MG63 (cell line): ENCODE measurements around the gene HSD17B2. TPM values are rescaled to one million over a fixed set of nuclear protein-coding genes. Genes with fewer than 3 reads are reported as not detected.
"Not testable (repeated sequence)": the region's sequence is repeated elsewhere in the genome, so short reads cannot be mapped to it uniquely, and the experiment has no call there.

Experiments
- DNase-seq: peaks from one replicate; pipeline ENCODE4 v3.0.0-alpha.2; 2020
- H3K27me3 ChIP-seq: fragments of 250-450 bp; sonication (Bioruptor Pico); 2 replicates; pipeline ENCODE4 v1.5.1; 2020; ENCODE audit warnings: mild to moderate bottlenecking, moderate library complexity
- H3K36me3 ChIP-seq: fragments of 250-450 bp; sonication (Bioruptor Pico); 2 replicates; pipeline ENCODE4 v1.5.1; 2020; ENCODE audit warnings: mild to moderate bottlenecking, moderate library complexity
- H3K4me3 ChIP-seq: fragments of 250-450 bp; sonication (Bioruptor Pico); 2 replicates; pipeline ENCODE4 v1.5.1; 2020; ENCODE audit warnings: mild to moderate bottlenecking, moderate library complexity
- H3K9me3 ChIP-seq: fragments of 250-450 bp; sonication (Bioruptor Pico); 2 replicates; pipeline ENCODE4 v1.5.1; 2020; ENCODE audit warnings: mild to moderate bottlenecking, moderate library complexity
- total RNA-seq: library from RNA; depleted of rRNA; stranded (reverse); fragments of >200 nt; shearing (Covaris generic); gene quantifications from 2 replicates; pipeline ENCODE4 v1.2.3, GENCODE V29; 2014; ENCODE audit warnings: low replicate concordance

Gene HSD17B2
- total RNA-seq, 1 experiment from 2014 or later: 7.0 TPM

- DNase-seq: peak; percentile 14
- H3K36me3 ChIP-seq: no peaks in the 10 kb centered on the region; the same call in 1 of the 2 replicates
Observed at GRCh38 chr16:82082543-82083244, 47.6 kb downstream of the HSD17B2 start.

GRCh38 chr16:82083710-82084353, 48.8 kb downstream of the HSD17B2 start:
- DNase-seq: no peak
- no peaks in the 10 kb centered on the region for H3K27me3 ChIP-seq
- no peaks in the 10 kb centered on the region for H3K9me3 ChIP-seq
- no peaks in the 10 kb centered on the region for H3K36me3 ChIP-seq
- no peak overlapping the region for H3K4me3 ChIP-seq

More at GRCh38 chr16:82082543-82083244, 47.6 kb downstream of the HSD17B2 start:
- no peaks in the 10 kb centered on the region for H3K27me3 ChIP-seq
- H3K9me3 ChIP-seq: no peaks in the 10 kb centered on the region
- H3K4me3 ChIP-seq: no peak overlapping the region

GRCh38 chr16:82085011-82085779, 50.1 kb downstream of the HSD17B2 start:
- H3K4me3 ChIP-seq: no peak overlapping the region
- H3K9me3 ChIP-seq: no peaks in the 10 kb centered on the region
- no peaks in the 10 kb centered on the region for H3K27me3 ChIP-seq
- H3K36me3 ChIP-seq: no peaks in the 10 kb centered on the region
- no peak for DNase-seq

- H3K27me3 ChIP-seq: no peaks in the 10 kb centered on the region
- H3K4me3 ChIP-seq: no peak overlapping the region
- DNase-seq: no peak
- H3K9me3 ChIP-seq: no peaks in the 10 kb centered on the region
- H3K36me3 ChIP-seq: no peaks in the 10 kb centered on the region
Observed at GRCh38 chr16:82088483-82088882, 53.4 kb downstream of the HSD17B2 start.

- Histone ChIP-seq H3K36me3 (no peaks in the 10 kb centered on the region), H3K4me3 (no peak overlapping the region)
Observed at GRCh38 chr16:82091241-82091640, 56.2 kb downstream of the HSD17B2 start.

GRCh38 chr16:82092711-82093110, 57.7 kb downstream of the HSD17B2 start:
- Histone ChIP-seq H3K4me3 (no peak overlapping the region), H3K36me3 (no peaks in the 10 kb centered on the region), H3K9me3 (no peaks in the 10 kb centered on the region), H3K27me3 (no peaks in the 10 kb centered on the region)
- no peak for DNase-seq

More at GRCh38 chr16:82091241-82091640, 56.2 kb downstream of the HSD17B2 start:
- Histone ChIP-seq H3K9me3 (no peaks in the 10 kb centered on the region), H3K27me3 (no peaks in the 10 kb centered on the region)
- no peak for DNase-seq

GRCh38 chr16:82093666-82094300, 58.7 kb downstream of the HSD17B2 start:
- H3K4me3 ChIP-seq: no peak overlapping the region
- no peaks in the 10 kb centered on the region for H3K27me3 ChIP-seq
- DNase-seq: no peak
- H3K9me3 ChIP-seq: no peaks in the 10 kb centered on the region
- H3K36me3 ChIP-seq: no peaks in the 10 kb centered on the region

GRCh38 chr16:82094942-82095540, 60.0 kb downstream of the HSD17B2 start:
- H3K9me3 ChIP-seq: no peaks in the 10 kb centered on the region
- no peak overlapping the region for H3K4me3 ChIP-seq
- H3K36me3 ChIP-seq: no peaks in the 10 kb centered on the region
- no peak for DNase-seq
- H3K27me3 ChIP-seq: no peaks in the 10 kb centered on the region

- Histone ChIP-seq H3K4me3 (no peak overlapping the region), H3K27me3 (no peaks in the 10 kb centered on the region), H3K9me3 (no peaks in the 10 kb centered on the region), H3K36me3 (no peaks in the 10 kb centered on the region)
- DNase-seq: no peak
Observed at GRCh38 chr16:82096641-82097040, 61.6 kb downstream of the HSD17B2 start.

- no peak for DNase-seq
- Histone ChIP-seq H3K27me3 (no peaks in the 10 kb centered on the region), H3K9me3 (no peaks in the 10 kb centered on the region), H3K4me3 (no peak overlapping the region), H3K36me3 (no peaks in the 10 kb centered on the region)
Observed at GRCh38 chr16:82105107-82105506, 70.1 kb downstream of the HSD17B2 start.

GRCh38 chr16:82108100-82108499, 73.0 kb downstream of the HSD17B2 start:
- Histone ChIP-seq H3K9me3 (no peaks in the 10 kb centered on the region), H3K4me3 (no peak overlapping the region), H3K36me3 (no peaks in the 10 kb centered on the region), H3K27me3 (no peaks in the 10 kb centered on the region)
- no peak for DNase-seq

- Histone ChIP-seq H3K9me3 (no peaks in the 10 kb centered on the region), H3K36me3 (no peaks in the 10 kb centered on the region), H3K27me3 (no peaks in the 10 kb centered on the region), H3K4me3 (no peak overlapping the region)
- no peak for DNase-seq
Observed at GRCh38 chr16:82108774-82109173, 73.7 kb downstream of the HSD17B2 start.

GRCh38 chr16:82109266-82109665, 74.2 kb downstream of the HSD17B2 start:
- not testable (repeated sequence) for DNase-seq, H3K36me3 ChIP-seq, H3K4me3 ChIP-seq, H3K9me3 ChIP-seq, H3K27me3 ChIP-seq

GRCh38 chr16:82111944-82112343, 76.9 kb downstream of the HSD17B2 start:
- Histone ChIP-seq H3K27me3 (no peaks in the 10 kb centered on the region), H3K36me3 (no peaks in the 10 kb centered on the region), H3K4me3 (no peak overlapping the region), H3K9me3 (no peaks in the 10 kb centered on the region)
- no peak for DNase-seq

GRCh38 chr16:82113741-82114140, 78.7 kb downstream of the HSD17B2 start:
- no peak overlapping the region for H3K4me3 ChIP-seq
- no peaks in the 10 kb centered on the region for H3K27me3 ChIP-seq
- H3K9me3 ChIP-seq: no peaks in the 10 kb centered on the region
- no peaks in the 10 kb centered on the region for H3K36me3 ChIP-seq
- no peak for DNase-seq

GRCh38 chr16:82116535-82116934, 81.5 kb downstream of the HSD17B2 start:
- Histone ChIP-seq H3K4me3 (no peak overlapping the region), H3K27me3 (no peaks in the 10 kb centered on the region), H3K9me3 (no peaks in the 10 kb centered on the region), H3K36me3 (no peaks in the 10 kb centered on the region)
- DNase-seq: no peak

- Histone ChIP-seq H3K9me3 (no peaks in the 10 kb centered on the region), H3K36me3 (no peaks in the 10 kb centered on the region), H3K27me3 (no peaks in the 10 kb centered on the region)
Observed at GRCh38 chr16:82118749-82119148, 83.7 kb downstream of the HSD17B2 start.

More at GRCh38 chr16:82118749-82119148, 83.7 kb downstream of the HSD17B2 start:
- no peak for DNase-seq
- no peak overlapping the region for H3K4me3 ChIP-seq
